Endodermal cell (in vitro differentiated cells): Measurements from ENCODE around the gene EPHB1. TPM values are rescaled to one million over a fixed set of nuclear protein-coding genes. Genes with fewer than 3 reads are reported as not detected.

Experiments
- DNase-seq: peaks from one replicate; pipeline ENCODE4 v3.0.0-alpha.2; 2017
- H3K27ac ChIP-seq: 2 replicates; pipeline ENCODE4 v1.5.1; 2013; ENCODE audit warnings: mild to moderate bottlenecking, low read depth, low read length, moderate library complexity
- H3K27me3 ChIP-seq: 2 replicates; pipeline ENCODE4 v1.6.1; 2013; ENCODE audit warnings: mild to moderate bottlenecking, low read length, moderate library complexity; ENCODE audit not compliant: insufficient read depth, control insufficient read depth, poor library complexity, severe bottlenecking
- H3K36me3 ChIP-seq: 2 replicates; pipeline ENCODE4 v1.7.0; 2013; ENCODE audit warnings: mild to moderate bottlenecking, low read length, moderate library complexity; ENCODE audit not compliant: control insufficient read depth, insufficient read depth
- H3K4me1 ChIP-seq: one replicate; pipeline ENCODE4 v1.7.0; 2013; ENCODE audit warnings: low read length; ENCODE audit not compliant: control insufficient read depth, insufficient read depth
- H3K4me3 ChIP-seq: 2 replicates; pipeline ENCODE4 v1.5.1; 2013; ENCODE audit warnings: mild to moderate bottlenecking, low read length, moderate library complexity
- H3K9ac ChIP-seq: 2 replicates; pipeline ENCODE4 v1.6.1; 2013; ENCODE audit warnings: mild to moderate bottlenecking, low read length, moderate library complexity; ENCODE audit not compliant: poor library complexity, severe bottlenecking; ENCODE audit errors: extremely low read depth
- H3K9me3 ChIP-seq: 2 replicates; pipeline ENCODE4 v1.6.1; 2013; ENCODE audit warnings: mild to moderate bottlenecking, low read length, moderate library complexity; ENCODE audit not compliant: control insufficient read depth
- H3K27ac Mint-ChIP-seq: 2 replicates; pipeline ENCODE4 v1.8.0; 2020; ENCODE audit warnings: mixed read lengths
- H3K27me3 Mint-ChIP-seq: 2 replicates; pipeline ENCODE4 v1.8.0; 2021; ENCODE audit warnings: mild to moderate bottlenecking, mixed read lengths; ENCODE audit not compliant: insufficient read depth
- H3K36me3 Mint-ChIP-seq: 2 replicates; pipeline ENCODE4 v1.8.0; 2020; ENCODE audit warnings: low read depth, mixed read lengths
- H3K4me1 Mint-ChIP-seq: 2 replicates; pipeline ENCODE4 v1.8.0; 2020; ENCODE audit warnings: mixed read lengths
- H3K4me3 Mint-ChIP-seq: 2 replicates; pipeline ENCODE4 v1.8.0; 2020; ENCODE audit warnings: mild to moderate bottlenecking, moderate library complexity, mixed read lengths
- H3K9me3 Mint-ChIP-seq: 2 replicates; pipeline ENCODE4 v1.8.0; 2020; ENCODE audit warnings: mild to moderate bottlenecking, mixed read lengths
- CTCF ChIP-seq: fragments of 200-600 bp; sonication (generic); conservative IDR thresholded peaks from 2 replicates; pipeline ENCODE4 v1.5.0; 2021; ENCODE audit warnings: antibody characterized with exemption, mild to moderate bottlenecking
- WGBS, 2 experiments: methylation state at CpG; one replicate each; pipeline versions ENCODE4 v1.1.5 to v1.1.7; 2013; ENCODE audit warnings: missing lambda C conversion rate in 2 of 2, mixed read lengths in 1 of 2; ENCODE audit not compliant: insufficient coverage in 1 of 2, insufficient read length in 1 of 2; 5-methylcytosine and 5-hydroxymethylcytosine counted together
- total RNA-seq, 2 donors: library from RNA; stranded (reverse); fragmentation: NEBNext Ultra II Directional in 1 of 2; extraction: Animal tissue kit (Norgen Biotek cat#: 25700) in 1 of 2; gene quantifications; 2 replicates in 1 of 2; 3 replicates in 1 of 2; pipeline ENCODE4 v1.2.1, GENCODE V29; 2021

Gene EPHB1
- total RNA-seq, 2 donors from 2014 or later = 2.9 to 3.6 TPM

- H3K9me3 Mint-ChIP-seq = peaks cover 2% of the 10 kb centered on the region
- H3K4me1 Mint-ChIP-seq = peaks cover 30% of the 10 kb centered on the region
- Histone ChIP-seq H3K4me1 (peaks cover 15% of the 10 kb centered on the region), H3K9me3 (no peaks in the 10 kb centered on the region), H3K27ac (no peak overlapping the region), H3K4me3 (no peak overlapping the region), H3K27me3 (peaks cover 42% of the 10 kb centered on the region), H3K9ac (no peak overlapping the region), H3K36me3 (no peaks in the 10 kb centered on the region)
- no peak overlapping the region for H3K27ac Mint-ChIP-seq
- TF ChIP-seq CTCF = no peak
- peaks cover 45% of the 10 kb centered on the region for H3K27me3 Mint-ChIP-seq
- 88% methylated on average over 4 of the region's 4 CpGs; no CpG with 5 or more reads in 1 of the 2 experiments for WGBS, 2 experiments
- peaks cover 2% of the 10 kb centered on the region for H3K36me3 Mint-ChIP-seq
- no peak overlapping the region for H3K4me3 Mint-ChIP-seq
- no peak for DNase-seq
Observed at GRCh38 chr3:135262441-135262840, 467.4 kb downstream of the EPHB1 start.

- no peak for DNase-seq
- Mint-ChIP-seq H3K4me3 (no peak overlapping the region), H3K36me3 (peaks cover 2% of the 10 kb centered on the region), H3K27ac (no peak overlapping the region), H3K27me3 (peaks cover 45% of the 10 kb centered on the region), H3K4me1 (peaks cover 25% of the 10 kb centered on the region), H3K9me3 (peaks cover 1% of the 10 kb centered on the region)
- no peaks in the 10 kb centered on the region for H3K36me3 ChIP-seq
- no peak overlapping the region for H3K27ac ChIP-seq
- WGBS, 2 experiments = 89 to 97% methylated on average over 3 of the region's 3 CpGs
- H3K27me3 ChIP-seq = peaks cover 42% of the 10 kb centered on the region
- no peaks in the 10 kb centered on the region for H3K9me3 ChIP-seq
- H3K4me3 ChIP-seq = no peak overlapping the region
- no peak for TF ChIP-seq CTCF
- H3K9ac ChIP-seq = no peak overlapping the region
- H3K4me1 ChIP-seq = peaks cover 13% of the 10 kb centered on the region
Observed at GRCh38 chr3:135263331-135263730, 468.3 kb downstream of the EPHB1 start.

GRCh38 chr3:135267487-135267886 is 472.4 kb downstream of the EPHB1 start:
- no peak overlapping the region for H3K4me3 Mint-ChIP-seq
- H3K27ac ChIP-seq = no peak overlapping the region
- H3K4me3 ChIP-seq = no peak overlapping the region
- H3K9ac ChIP-seq = no peak overlapping the region
- WGBS, 2 experiments = 92 to 100% methylated on average over 5 to 6 of the region's 6 CpGs
- no peaks in the 10 kb centered on the region for H3K9me3 ChIP-seq
- TF ChIP-seq CTCF = no peak
- H3K4me1 Mint-ChIP-seq = no peaks in the 10 kb centered on the region
- peaks cover 26% of the 10 kb centered on the region for H3K27me3 Mint-ChIP-seq
- H3K27ac Mint-ChIP-seq = no peak overlapping the region
- H3K27me3 ChIP-seq = peaks cover 30% of the 10 kb centered on the region
- no peaks in the 10 kb centered on the region for H3K36me3 ChIP-seq
- no peaks in the 10 kb centered on the region for H3K9me3 Mint-ChIP-seq
- no peaks in the 10 kb centered on the region for H3K4me1 ChIP-seq
- no peak for DNase-seq
- H3K36me3 Mint-ChIP-seq = no peaks in the 10 kb centered on the region
